Stimulated activated CD8-positive, alpha-beta memory T cell treated with anti-CD3 and anti-CD28 coated beads, Interleukin-7, amount 100 ng/mL, for 24 hours (primary cell): ENCODE results near the gene LEFTY2.
A peak's percentile ranks its signal among the peaks of the same experiment; 100 is the strongest.
"Not testable (repeated sequence)": the region's sequence is repeated elsewhere in the genome, so short reads cannot be mapped to it uniquely, and the experiment has no call there.

Source experiments
- DNase-seq: peaks from one replicate; pipeline ENCODE4 v3.0.0-alpha.2; 2020; ENCODE audit warnings: low read depth

Gene LEFTY2, protein sequence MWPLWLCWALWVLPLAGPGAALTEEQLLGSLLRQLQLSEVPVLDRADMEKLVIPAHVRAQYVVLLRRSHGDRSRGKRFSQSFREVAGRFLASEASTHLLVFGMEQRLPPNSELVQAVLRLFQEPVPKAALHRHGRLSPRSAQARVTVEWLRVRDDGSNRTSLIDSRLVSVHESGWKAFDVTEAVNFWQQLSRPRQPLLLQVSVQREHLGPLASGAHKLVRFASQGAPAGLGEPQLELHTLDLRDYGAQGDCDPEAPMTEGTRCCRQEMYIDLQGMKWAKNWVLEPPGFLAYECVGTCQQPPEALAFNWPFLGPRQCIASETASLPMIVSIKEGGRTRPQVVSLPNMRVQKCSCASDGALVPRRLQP

DNA sequence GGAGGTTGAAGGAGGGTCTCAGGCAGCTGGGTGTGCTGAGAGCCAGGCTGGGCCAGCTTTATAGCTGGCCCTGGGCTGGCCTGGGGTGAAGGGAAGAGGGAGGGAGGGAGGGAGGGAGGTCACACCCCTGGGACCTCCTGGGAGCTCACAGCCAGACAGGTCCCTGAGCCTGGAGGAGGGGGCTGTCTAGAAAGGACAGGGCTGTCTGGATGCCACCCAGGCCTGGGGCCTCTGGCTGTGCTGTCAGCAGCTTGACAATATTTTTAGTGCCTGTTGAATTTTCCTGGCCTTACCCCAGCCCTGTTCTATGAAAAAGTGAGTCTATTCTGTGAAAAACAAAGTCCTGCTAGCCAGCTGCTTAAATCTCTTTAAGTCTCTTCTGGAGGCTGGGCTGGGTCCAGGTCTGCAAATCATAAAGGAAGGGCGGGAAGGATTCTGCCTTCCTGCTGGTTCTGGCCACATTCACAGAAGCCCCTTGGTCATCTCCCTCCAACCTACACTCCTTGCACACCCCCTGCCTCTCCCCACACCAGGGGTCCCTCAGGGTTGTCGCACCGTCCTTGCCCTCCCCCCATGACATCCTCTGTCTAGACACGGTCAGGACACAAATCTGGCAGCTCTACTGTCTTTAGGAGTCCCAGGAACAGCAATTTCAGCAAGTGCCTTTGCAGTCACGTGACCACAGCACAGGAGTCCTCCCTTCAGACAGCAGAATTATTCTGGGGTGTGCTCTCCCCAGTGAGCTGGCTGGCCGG is at the start of gene LEFTY2:
Gene LEFTY2, minus strand, starts transcription at position 34 of the 755 bp plus-strand sequence. CDS start 80 bp downstream, outside the sequence.
- DNase-seq = no peak

DNA sequence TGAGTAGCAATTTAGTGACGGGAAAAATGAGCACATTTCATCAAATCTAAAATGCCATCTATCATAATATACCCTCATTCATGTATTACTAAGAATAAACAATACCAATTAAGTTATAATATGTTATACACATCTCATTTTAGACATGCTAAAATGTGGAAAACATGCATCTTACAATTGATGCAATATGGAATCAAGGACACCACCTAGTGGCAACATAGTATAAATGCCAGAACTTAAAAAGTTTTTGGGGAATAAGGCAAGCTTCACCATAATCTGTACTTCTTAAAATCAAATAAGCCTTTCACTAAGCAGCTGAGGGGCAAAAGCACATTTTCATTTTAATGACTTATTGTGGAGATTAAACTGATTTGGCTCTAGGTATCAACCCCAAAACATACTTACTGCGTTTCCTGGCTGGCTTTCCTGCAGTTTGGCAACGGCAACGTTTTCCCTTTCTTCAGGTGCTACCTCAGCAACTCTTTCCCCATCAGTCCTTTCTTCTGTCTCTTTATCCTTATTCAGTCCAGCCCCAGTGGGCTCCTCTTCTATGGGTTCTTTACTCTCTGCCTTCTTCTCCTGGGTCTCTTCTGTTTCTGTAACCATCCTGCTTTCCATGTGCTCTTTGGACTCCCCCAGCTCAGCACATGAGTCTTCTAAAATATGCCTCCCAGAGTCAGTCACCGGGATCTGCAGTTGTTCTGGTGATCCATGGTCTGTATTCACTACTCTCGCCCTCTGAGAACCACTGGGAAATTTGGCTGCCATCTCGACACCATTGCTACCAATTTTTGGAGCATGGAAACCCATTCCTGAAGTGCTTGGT is 46.7 kb upstream of the LEFTY2 start:
- no peak for DNase-seq

DNA sequence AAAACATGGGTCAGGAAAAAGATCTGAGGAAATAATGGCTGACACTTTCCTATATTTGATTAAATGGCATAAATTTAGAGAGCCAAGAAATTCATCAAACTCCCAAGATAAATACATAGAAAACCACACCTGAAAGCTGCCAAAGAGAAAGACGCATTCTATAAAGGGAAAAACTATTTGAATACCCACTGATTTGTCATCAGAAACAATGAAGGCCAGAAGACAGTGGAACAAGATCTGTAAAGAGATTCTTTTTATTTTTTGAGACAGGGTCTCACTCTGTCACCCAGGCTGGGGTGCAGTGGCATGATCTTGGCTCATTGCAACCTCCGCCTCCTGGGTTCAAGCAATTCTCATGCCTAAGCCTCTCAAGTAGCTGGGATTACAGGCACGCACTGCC is 40.7 kb upstream of the LEFTY2 start:
- no peak for DNase-seq

DNA sequence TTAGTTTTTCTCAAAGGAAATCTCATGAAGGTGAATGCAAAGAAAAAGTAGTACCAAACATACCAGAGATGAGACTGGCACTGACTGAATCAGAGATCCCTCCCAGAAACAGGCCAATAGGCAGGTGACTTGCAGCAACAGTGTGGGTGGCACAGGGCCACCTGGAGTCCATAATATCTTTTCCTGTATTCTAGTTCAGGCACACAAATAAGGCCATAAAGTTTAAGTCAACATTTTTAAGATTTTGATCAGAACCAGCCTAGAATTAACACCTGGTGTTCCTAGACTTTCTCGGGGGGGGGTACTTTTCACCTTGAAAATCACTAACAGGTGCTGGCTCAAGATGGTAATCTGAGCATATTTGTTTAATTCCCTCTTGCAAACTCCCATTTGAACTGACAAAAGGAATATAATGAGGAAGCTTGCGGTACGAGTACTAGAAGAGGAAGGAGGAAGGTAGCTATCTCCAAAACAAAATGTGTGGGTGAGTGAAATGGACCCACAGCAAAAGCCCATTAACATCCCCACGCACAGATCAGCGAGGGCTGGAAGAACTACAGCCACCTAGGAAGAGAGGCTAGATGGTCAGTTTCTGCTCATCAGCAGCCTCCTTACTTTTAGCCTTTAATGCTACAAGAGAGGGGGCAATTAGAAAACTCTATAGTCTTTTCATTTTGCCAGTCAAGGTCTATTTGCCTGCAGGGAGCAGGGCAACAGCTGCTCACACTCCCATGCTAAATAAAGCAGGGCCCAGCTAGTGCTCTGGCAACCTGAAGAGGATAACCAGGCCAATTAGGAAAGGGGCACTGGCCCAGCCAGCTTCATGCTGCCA is 39.2 kb upstream of the LEFTY2 start:
- no peak for DNase-seq

DNA sequence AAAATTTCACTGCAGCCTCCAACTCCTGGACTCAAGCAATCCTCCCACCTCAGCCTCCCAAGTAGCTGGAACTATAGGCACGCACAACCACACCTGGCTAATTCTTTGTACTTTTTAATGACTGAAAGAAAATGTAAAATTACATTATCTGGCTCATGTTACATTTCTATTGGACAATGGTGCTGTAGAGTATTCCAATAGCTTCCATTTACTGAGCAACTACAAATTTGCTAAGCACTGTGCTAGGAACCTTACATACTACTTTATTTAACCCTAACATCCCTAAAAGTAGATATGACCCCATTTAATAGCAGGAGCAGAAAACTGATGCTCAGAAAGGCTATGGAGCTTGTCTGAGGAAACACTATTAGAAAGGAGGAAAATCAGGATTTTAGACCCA is 38.4 kb upstream of the LEFTY2 start:
- DNase-seq = no peak

DNA sequence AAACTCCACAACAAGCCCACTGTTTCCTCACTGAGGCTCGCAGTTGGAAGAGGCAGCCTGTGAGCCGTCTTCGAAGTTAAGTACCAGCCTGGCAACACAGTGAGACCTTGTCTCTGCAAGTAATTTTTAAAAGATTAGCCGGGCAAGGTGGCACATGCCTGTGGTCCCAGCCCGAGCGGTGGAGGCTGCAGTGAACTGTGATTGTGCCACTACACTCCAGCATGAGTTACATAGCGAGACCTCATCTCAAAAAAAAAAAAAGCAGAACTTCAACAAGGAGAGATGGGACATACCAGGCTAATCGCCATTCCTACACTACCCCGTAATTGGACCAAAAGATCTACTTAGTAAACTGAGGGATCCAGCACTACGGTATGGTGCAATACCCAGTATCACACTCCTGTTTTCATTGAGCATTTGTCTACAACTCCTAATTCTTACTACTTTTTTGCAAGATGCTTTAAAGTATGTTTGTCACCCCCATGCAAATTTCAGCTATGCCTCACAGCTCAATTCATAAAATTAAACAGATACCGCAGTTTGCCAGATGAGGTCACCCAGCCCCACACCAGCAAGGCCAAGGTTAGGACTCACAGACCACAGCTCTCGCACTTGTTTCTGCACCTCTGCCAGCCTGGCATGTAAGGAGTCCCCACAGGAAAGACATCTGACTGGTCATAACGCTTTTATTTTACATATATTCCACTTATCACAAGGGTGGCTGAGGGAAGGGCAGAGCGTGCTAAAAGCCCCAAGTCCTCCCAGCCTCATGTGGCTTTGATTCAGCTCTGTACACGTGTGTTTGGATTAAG is 37.1 kb upstream of the LEFTY2 start:
- DNase-seq = no peak

DNA sequence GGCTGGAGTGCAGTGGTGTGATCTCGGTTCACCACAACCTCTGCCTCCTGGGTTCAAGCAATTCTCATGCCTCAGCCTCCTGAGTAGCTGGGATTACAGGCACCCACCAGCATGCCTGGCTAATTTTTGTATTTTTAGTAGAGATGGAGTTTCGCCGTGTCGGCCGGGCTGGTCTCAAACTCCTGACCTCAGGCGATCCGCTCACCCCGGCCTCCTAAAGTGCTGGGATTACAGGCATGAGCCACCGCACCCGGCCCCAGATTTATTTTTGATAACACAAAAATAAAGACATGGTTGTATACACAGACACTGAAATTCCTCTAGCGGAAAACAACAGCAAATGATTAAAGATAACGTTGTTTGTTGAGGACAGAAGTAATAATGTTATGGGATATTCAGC is 34.1 kb upstream of the LEFTY2 start:
- DNase-seq = not testable (repeated sequence)

DNA sequence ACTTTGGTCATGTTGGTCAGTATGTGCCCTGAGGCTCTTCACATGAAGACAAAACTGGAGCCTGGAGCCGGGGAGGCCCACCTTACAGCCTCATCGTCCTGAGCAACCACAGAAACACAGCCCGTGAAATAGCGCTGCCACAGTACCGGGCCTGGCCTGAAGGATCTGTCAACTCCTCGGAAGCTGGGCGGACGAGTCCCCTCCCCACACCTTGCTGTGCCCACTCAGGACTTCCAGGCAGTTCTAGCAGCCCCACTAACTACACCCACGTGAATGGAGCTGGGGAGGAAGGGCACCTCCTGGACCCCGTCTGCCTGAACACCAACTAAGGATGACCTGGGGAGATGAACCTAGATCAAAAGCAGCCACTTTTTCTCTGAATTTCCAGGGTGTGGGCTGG is 33.4 kb upstream of the LEFTY2 start:
- no peak for DNase-seq

DNA sequence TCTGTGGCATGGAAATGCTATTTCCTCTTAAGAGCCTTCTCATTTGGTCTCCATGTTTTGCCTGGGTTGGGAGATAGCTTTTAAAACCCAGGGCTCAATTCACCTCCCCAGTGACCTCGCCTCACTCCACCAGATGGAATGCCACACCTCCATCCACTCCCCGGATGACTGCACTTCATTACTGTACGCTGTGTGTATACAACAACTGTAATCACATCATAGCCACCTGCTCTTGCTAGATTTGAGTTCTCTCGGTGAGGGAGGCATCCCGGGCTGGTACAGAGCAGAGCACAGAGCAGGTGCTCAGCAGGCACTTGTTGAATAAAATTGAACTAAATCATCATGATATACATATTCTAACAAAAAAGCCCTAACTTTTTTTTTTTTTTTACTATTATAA is 32.1 kb upstream of the LEFTY2 start:
- no peak for DNase-seq

DNA sequence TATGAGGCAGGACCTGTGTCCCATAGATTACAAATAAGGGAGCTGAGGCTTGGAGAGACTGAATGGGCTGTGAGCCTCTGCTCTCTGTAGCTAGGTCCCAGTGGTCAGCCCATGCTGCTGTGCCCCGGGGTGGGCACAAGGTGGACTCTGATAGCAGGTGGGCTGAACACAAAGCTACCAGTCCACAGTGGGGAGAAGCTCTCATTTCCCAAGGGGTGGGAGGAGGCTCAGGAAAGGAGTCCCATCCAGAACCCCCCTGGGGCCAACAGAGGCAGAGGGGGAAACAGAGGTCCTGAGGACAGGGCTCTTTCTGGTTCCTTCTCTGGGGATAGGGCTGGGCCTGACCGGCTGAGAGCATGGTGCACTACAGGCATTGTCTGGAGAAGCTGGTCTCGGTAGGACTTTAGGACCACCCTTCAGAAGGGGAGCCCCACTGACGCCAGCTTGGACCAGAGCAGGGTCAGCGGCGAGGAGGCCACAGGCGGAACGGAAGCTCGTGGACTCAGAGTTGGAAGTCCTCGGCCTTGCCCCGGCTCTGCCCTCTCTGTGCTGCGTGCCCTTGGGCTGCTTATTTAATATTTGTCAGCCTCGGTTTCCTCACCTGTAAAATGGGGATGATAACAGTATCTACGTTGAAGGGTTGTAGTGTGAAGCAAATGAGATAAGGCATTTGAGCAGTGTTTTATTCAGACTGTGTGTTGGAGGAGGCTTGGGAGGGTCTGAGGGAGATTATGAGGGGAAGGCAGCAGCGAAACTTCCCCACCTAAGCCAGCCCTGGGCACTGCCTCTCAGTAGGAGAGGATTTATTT is 31.5 kb upstream of the LEFTY2 start:
- no peak for DNase-seq

DNA sequence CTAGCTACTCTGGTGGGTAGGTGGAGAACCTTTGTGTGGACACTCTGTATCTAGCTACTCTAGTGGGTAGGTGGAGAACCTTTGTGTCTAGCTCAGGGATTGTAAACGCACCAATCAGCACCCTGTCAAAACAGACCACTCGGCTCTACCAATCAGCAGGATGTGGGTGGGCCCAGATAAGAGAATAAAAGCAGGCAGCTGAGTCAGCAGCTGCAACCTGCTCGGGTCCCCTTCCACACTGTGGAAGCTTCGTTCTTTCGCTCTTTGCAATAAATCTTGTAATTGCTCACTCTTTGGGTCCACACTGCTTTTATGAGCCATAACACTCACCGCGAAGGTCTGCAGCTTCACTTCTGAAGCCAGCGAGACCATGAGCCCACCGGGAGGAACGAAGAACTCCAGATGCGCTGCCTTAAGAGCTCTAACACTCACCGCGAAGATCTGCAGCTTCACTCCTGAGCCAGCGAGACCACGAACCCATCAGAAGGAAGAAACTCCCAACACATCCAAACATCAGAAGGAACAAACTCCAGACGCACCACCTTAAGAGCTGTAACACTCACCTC is 29.7 kb upstream of the LEFTY2 start:
- DNase-seq = not testable (repeated sequence)

DNA sequence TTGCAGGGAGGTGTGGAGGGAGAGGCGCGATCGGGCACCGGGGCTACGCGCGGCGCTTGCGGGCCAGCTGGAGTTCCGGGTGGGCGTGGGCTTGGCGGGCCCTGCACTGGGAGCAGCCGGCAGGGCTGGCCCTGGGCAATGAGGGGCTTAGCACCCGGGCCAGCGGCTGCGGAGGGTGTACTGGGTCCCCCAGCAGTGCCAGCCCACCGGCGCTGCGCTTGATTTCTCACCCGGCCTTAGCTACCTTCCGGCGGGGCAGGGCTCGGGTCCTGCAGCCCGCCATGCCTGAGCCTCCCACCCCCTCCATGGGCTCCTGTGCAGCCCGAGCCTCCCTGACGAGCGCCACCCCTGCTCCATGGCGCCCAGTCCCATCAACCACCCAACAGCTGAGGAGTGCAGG is 28.7 kb upstream of the LEFTY2 start:
- DNase-seq = not testable (repeated sequence)

DNA sequence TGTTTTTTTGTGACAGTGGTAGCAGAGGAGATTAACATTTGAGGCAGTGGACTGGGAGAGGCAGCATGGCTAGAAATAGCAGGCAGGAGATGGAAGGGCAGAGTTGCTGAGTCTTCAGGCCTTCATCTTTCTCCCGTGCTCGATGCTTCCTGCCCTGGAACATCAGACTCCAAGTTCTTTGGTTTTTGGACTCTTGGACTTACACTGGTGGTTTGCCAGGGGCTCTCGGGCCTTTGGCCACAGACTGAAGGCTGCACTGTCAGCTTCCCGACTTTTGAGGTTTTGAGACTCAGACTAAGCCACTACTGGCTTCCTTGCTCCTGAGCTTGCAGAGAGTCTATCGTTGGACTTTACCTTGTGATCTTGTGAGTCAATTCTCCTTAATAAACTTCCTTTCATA is 24.2 kb upstream of the LEFTY2 start:
- DNase-seq = no peak

DNA sequence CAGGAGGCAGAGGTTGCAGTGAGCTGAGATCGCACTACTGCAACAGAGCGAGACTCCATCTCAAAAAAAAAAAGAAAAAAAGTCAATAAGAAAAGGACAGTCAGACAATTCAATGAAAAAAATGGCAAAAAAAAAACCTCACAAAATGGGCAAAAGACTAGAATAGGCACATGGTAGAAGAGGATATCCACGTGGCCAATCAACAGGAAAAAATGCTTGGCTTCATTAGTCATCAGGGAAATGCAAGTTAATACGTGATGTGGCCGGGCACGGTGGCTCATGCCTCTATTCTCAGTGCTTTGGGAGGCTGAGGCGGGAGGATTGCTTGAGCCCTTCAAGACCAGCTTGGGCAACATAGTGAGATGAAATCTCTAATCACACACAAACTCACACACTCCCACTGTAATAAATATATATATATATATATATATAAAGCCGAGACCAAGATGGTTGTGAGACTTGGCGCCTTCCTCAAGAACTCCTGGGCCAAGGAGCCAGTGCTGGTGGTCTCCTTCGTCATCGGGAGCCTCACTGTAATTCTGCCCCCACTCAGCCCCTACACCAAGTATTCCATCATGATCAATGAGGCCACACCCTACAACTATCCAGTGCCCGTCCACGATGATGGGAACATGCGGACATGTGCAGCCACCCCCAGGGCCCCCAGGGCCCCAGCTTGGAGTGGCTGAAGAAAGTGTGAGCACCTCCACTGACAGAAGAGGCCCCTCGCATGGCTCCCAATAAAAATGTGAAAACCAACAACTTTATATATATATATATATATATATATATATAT is 22.9 kb upstream of the LEFTY2 start:
- no peak for DNase-seq

DNA sequence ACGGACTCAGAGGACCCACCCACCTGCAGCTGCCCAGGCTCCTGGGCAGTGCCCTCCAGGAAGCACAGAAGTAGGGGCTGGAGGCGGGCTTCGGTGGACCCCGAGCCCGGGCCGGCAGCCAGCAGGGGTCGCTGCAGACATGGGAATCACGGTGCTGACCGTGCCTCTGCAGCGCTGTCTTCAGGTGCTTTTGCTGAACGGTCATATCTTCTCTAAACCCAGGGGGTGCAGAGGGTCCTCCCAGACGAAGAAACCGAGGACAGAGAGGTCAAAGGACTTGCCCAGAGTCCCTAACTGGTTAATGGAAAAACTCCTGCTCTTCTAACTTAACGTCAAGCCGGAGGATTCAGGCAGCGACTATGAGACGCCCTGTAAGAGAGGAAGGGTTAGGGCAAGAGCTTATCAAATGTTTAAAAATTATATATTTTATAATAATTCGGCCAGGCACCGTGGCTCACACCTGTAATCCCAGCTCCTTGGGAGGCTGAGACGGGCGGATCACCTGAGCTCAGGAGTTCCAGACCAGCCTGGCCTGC is 21.5 kb upstream of the LEFTY2 start:
- DNase-seq = peak; percentile 56

DNA sequence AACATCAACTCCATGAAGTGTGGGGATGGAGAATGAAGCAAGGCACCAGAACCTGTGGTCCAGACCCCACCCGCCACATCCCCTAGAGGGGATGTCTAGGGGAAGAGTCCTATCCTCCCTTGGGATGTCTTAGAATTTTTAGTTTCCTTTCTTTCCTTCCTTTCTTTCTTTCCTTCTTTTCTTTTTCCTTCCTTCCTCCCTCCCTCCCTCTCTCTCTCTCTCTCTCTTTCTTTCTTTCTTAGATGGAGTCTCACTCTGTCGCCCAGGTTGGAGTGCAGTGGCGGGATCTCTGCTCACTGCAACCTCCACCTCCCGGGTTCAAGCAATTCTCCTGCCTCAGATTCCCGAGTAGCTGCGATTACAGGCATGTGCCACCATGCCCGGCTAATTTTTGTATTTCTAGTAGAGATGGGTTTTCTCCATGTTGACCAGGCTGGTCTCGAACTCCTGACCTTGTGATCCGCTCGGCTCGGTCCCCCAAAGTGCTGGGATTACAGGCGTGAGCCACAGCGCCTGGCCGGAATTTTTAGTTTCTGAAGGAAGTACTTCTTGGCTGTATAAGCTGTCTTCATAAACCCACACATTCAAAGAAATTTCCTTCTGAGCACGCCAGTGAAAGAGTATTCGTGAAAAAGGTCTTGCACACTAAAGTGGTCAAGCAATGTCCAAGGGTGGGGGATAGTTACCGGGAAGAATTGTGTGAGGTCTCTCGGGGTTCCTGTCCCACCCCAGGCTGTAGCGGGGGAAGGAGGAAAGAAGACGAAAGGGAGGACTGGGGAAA is 20.8 kb upstream of the LEFTY2 start:
- no peak for DNase-seq

DNA sequence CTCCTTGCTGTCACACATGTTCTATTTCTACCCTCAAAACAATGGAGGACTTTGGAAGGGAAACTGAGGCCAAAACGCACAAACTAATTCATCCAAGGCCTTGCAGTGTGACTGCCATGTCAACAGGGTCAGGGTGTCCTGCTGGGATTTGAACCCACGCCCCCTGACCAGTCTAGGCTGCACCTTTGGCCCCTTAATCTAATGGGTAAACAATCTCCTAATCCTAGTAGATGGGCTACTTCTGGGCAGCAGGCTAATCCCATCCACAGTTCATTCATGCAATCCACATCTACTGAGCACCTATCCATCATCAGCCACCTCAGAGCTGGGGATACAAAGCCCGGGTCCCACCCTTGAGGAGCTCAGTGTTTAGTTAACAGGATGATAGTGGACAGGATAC is 17.0 kb upstream of the LEFTY2 start:
- DNase-seq = no peak

DNA sequence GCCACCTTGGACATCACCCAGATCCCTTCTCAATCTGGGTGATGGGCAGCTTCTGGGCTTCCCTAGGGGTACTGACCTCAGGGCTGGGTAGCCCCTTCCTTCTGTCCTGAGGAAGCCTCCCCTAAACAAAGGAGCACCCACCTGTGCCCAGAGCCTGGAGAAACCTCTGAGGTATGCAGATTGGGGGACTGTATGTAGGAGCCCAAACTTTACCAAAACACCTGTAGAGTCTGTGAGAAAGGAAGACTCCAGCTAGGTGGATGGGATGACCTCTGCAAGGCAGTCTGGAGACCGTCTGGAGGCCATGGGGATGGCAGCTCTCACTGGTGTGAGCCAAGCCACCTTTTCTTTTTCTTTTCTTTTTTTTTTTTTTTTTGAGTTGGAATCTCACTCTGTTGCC is 13.7 kb upstream of the LEFTY2 start:
- no peak for DNase-seq
